Measurements from ENCODE around the gene KCNMA1. TPM values are rescaled to one million over a fixed set of nuclear protein-coding genes. Genes with fewer than 3 reads are reported as not detected.

The KCNMA1 gene
- total RNA-seq, 1 experiment from 2014 or later = not detected

DNA sequence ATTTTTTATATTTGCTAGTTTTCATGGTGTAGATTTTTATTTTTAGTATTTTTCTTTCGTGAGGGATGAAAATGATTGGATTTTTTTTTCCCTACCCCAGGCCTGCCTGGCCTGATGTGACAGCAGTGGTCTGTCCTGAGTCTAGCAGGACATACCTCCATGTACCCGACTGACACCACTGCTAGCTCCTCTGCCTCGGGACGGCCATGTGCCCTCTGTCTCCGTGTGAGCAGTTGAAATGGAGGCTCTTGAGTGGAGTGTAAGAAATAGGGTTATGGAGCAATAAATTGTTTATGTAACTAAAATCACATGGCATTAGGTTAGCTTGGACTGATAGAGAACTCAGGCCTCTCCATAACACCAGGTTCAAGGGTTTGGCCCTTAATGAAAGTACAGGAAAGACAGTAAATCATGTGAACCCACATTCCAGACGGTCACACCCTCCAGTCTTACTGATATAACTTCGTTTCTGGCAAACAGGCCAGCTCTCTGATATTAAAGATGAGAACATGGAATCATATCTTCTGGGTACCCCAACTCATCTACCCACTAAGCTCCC lies 734.1 kb downstream of the KCNMA1 start:
- in situ Hi-C loops (cut with HindIII; ENCODE audit: low pct_unique_long_range_greater_than_20kb, low sequenced_read_pairs) = no loop called here

DNA sequence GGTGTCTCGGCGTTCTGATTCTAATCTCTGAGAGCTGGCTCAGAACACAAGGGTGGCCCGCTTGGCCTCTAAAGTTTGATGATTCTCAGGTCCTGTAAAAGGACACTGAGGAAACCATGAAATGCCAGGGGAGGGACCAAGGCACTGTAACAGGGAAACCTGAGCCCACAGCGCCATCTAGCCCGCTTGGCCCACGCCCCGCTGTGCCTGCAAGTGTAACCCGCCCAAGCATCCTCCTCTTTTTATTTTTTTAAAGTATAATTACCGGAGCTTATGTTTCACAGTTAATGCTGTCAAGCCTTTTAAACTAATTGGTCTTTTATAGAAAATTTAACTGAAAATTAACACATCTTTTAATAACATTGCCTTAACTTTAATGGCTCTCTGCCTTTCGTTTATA lies 734.7 kb downstream of the KCNMA1 start:
- peak; percentile 51 for DNase-seq (ENCODE audit: low read depth, low spot score)
- in situ Hi-C loops (cut with HindIII; ENCODE audit: low pct_unique_long_range_greater_than_20kb, low sequenced_read_pairs) = no loop called here

More for the DNA sequence above, 734.1 kb downstream of the KCNMA1 start:
- DNase-seq (ENCODE audit: low read depth, low spot score) = no peak

DNA sequence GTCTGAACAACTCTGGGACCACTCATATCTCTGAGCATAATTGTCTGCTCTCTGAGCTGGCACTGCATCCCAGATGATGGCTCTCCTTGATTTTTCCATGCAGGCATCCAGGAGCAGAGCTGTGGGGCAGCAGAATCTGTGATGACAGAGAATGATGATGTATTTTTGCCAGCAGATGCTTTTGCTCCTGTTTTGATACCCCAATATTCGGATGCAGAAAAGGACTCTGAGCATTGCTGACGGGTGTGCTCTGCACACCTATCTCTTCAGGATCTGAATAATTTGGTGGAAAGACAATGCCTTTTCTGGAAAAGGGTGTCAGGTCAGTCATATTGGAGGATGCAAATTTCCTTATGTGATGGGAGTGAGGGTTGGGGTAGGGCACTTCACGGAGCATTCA lies 735.9 kb downstream of the KCNMA1 start:
- DNase-seq (ENCODE audit: low read depth, low spot score) = no peak
- in situ Hi-C loops (cut with HindIII; ENCODE audit: low pct_unique_long_range_greater_than_20kb, low sequenced_read_pairs) = no loop called here

DNA sequence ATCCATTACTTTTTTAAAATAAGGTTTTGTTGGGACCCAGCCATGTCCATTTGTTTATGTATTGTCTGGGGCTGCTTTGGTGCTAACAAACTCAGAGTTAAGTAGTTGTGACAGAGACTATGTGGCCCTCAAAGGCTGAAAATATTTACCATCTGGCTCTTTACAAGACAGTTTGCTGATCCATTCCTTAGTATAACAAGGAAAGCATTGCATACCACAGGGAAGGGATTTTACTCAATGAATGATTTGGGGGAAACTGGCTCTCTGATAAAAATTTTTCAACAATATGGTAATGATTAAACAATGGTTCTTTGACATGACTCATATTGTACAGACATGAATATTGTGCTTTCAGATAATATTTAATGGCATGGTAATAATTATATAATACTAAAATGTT lies 738.1 kb downstream of the KCNMA1 start:
- in situ Hi-C loops (cut with HindIII; ENCODE audit: low pct_unique_long_range_greater_than_20kb, low sequenced_read_pairs) = no loop called here
- DNase-seq (ENCODE audit: low read depth, low spot score) = no peak

DNA sequence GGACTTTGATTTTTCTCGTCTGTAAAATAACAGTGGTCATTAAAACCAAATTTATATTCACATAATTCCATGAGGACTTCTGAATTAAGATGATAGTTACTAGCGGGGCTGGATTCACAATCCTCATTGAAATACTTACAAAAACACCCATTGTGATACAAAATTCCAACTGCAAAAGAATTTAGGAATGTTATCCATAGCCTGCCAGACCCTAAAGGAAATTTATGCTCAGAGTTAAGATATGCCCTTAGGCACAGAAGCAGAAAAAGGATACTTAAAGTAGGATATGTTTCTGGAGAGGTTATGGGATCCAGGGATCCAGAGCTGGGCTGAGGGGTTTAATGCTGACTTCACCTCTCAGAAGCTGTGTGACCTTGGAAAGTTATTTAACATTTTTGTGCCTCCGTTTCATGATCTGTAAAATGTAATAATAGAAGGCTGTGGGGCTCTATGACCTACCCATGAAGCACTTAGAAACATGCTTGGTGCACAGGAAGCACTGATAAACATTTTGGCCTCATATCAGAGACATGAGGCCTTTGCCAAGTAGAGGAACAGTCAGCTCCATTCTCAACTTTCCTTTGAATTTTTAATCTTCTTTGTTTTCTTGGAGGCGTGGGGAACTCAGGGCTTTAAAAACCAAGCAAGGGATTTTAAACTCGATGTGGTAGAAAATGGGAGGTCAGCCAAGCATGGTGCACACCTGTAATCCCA lies 744.7 kb downstream of the KCNMA1 start:
- in situ Hi-C loops (cut with HindIII; ENCODE audit: low pct_unique_long_range_greater_than_20kb, low sequenced_read_pairs) = no loop called here
- no peak for DNase-seq (ENCODE audit: low read depth, low spot score)

DNA sequence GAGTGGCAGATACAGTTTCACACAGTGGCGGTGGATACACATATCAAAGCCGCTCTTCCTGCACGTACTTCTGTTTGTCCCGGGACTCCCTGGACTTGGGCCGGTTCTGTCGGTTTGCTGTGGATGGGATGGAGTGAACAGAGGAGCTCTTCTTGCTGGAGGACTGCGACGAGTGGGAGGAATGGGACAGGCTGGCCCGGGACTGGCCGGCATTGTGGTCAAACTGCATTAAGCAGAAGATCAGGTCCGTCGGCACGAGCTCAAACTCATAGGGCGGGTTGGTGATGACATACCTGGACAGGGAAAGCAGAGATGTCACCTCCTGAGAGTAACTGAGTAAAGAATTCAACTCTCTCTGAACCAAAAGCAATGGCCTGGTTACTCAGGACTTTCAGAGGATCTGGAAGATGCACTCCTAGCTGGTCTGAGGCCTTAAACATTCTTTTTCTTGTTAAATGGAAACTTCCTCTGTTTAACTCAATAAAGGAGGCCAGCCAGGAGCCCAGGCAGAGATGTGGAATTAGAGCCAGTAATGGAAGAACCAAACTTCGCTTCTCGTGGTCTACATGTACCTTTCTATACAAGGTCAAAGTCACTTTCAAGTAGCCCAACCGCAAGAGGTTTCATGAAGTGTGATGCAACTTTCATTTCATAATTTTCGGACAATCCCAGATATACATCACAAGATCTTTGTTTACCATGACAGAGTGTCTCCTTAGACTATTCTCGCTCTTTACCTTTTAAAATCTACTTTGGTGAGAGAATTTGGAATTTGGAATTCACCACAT lies 750.2 kb downstream of the KCNMA1 start:
- DNase-seq (ENCODE audit: low read depth, low spot score) = no peak
- in situ Hi-C loops (cut with HindIII; ENCODE audit: low pct_unique_long_range_greater_than_20kb, low sequenced_read_pairs) = no loop called here

DNA sequence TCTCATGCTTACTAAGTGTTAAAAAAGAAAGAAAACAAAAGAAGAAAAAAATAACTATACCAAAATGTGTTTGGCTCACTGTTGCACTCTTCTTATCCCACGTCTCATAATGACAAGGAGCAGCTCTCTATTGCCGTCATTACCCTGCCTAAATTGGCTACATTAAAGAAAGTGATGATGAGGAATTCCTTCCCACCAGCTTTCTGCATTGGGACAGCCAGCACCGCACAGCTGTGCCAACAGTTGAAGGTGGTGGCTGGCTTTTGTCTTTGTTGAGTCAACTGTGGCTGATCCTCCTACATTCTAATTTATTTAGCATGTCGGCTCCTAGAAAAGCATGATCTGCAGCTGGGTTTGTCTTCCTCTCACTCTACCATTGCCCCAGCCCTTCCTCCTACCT lies 751.8 kb downstream of the KCNMA1 start:
- DNase-seq (ENCODE audit: low read depth, low spot score) = no peak
- in situ Hi-C loops (cut with HindIII; ENCODE audit: low pct_unique_long_range_greater_than_20kb, low sequenced_read_pairs) = no loop called here

DNA sequence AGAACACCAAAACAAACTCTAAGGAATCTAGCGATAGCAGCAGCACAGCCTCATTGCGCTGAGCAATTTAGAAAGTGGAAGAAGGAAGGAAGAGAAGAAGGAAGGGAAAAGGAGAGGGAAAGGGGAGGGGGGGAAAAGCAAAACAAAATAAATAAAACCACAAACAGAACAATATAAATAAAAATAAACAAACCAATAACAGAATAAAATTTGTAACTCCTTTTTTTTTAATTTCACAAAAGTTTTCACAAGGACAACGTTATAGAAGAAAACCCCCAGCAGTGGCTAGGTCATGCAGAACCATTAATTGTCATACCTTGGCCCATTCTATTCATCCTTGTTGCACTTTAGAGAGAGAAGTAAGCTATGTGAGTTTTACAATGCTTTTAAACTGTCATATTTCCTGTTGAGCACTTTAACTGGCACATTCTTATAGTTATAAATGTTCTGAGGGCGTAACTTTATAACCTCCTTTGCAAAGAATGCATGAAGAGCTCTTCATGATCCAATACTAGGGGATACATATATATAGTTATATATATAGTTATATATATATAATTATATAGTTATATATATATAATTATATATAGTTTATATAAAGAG lies 752.8 kb downstream of the KCNMA1 start:
- in situ Hi-C loops (cut with HindIII; ENCODE audit: low pct_unique_long_range_greater_than_20kb, low sequenced_read_pairs) = no loop called here
- no peak for DNase-seq (ENCODE audit: low read depth, low spot score)

DNA sequence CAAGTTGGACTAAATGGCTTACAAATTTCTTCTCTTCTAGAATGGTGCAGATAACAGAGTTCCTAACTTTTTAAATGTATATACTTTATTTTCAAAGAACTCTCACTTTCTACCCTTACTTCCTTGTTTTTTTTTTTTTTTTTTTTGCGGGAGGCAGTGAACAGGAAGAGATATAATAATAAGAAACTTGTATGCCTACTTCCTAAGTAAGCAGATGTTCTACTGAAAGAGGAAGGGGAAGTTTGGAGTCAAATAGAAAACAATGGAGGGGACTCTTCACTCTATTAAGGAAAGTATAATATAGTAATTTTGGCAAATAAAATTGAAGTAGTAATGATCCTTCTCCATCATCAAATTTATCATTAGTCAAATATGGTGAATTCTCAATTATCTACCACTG lies 754.0 kb downstream of the KCNMA1 start:
- in situ Hi-C loops (cut with HindIII; ENCODE audit: low pct_unique_long_range_greater_than_20kb, low sequenced_read_pairs) = no loop called here
- DNase-seq (ENCODE audit: low read depth, low spot score) = no peak

DNA sequence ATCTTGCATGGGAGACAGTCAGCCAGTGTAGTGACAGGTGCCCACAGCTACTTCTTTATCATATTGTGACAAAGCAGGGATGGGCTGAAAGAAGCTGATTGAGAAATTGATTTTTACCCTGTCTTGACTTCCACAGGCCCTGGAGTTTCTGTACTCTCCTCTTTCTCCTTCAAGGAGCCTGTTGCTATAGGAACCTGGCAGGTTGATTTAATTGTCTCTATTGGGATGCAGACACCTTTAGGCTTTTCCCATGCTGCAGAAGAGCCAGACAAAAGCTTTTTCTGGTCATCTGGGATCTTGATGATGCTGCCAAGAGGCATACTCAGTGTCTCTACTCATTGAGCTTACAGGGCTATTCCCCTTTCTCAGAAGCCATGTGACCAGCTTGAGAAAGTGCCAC lies 754.8 kb downstream of the KCNMA1 start:
- no peak for DNase-seq (ENCODE audit: low read depth, low spot score)
- in situ Hi-C loops (cut with HindIII; ENCODE audit: low pct_unique_long_range_greater_than_20kb, low sequenced_read_pairs) = no loop called here

DNA sequence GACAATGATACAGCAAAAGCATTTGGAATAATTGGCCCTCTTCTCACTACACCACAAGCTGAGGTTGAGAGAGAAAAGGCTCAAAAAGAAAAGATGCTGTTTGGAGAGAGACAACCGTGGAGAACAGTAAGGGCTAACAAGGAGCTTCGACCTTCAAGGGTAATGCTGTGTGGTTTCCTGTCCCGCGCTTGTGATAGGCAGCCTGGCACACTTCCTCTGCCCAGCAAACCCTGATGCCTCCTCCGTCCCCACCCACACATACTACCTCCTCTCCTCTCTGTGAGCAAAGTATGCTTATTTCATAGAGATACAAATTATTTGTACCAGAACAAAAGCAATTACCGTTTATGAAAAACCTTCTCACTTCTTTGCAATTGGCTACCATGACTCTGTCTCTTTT lies 755.4 kb downstream of the KCNMA1 start:
- no peak for DNase-seq (ENCODE audit: low read depth, low spot score)
- in situ Hi-C loops (cut with HindIII; ENCODE audit: low pct_unique_long_range_greater_than_20kb, low sequenced_read_pairs) = no loop called here

DNA sequence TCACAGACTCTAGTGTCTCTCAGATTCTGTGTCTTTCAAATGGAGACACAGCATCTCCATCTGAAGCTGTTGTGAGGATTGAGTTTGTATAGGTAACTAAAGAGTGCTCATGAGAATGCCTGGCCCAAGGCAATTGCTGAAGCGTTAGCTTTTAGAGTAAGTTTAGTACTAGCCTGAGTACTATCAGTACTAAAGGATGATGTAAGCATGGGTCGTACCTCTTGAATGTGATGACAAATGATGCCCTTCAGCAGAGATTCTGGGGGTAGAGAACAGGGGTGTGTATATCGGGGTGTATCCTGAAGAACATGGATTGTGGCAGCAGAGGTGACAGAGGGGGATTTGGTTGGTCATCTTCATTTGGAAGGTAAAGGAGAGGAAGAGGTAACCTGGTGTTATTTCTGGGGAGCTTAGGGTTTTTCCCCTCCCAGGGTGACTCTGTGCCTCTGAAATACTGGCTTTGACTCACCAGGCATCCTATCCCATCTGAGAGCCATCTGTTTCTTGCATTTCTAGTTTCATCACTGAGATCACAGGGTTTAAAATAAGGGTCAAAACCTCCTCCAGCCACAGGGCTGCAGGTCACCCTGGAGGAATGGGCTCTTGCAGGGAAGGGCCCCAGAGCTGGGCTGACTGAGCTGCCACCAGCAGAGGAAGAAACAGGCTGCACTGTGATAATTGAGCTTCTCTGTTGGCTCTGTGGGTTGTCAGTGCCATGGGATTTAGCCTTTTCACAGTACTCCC lies 756.0 kb downstream of the KCNMA1 start:
- in situ Hi-C loops (cut with HindIII; ENCODE audit: low pct_unique_long_range_greater_than_20kb, low sequenced_read_pairs) = no loop called here
- DNase-seq (ENCODE audit: low read depth, low spot score) = no peak

DNA sequence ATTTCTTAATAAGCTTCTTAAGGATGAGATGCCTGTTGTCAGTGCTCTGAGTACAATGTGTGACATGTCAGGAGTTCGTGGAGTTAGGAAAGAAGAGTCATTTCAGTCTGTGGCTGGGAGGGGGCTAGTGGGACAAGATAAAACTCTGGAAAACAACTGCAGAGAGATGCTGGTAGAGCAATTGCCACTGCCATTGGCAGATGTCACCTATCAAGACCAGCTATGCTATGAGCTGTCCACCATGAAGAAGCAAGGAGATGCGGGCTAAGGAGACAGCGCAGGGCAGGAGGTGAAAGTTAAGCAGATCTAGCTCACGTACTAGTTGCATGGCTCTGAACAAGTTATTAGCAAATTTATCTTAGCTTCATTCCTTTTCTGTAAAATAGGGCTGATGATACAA lies 756.7 kb downstream of the KCNMA1 start:
- in situ Hi-C loops (cut with HindIII; ENCODE audit: low pct_unique_long_range_greater_than_20kb, low sequenced_read_pairs) = no loop called here
- DNase-seq (ENCODE audit: low read depth, low spot score) = no peak

DNA sequence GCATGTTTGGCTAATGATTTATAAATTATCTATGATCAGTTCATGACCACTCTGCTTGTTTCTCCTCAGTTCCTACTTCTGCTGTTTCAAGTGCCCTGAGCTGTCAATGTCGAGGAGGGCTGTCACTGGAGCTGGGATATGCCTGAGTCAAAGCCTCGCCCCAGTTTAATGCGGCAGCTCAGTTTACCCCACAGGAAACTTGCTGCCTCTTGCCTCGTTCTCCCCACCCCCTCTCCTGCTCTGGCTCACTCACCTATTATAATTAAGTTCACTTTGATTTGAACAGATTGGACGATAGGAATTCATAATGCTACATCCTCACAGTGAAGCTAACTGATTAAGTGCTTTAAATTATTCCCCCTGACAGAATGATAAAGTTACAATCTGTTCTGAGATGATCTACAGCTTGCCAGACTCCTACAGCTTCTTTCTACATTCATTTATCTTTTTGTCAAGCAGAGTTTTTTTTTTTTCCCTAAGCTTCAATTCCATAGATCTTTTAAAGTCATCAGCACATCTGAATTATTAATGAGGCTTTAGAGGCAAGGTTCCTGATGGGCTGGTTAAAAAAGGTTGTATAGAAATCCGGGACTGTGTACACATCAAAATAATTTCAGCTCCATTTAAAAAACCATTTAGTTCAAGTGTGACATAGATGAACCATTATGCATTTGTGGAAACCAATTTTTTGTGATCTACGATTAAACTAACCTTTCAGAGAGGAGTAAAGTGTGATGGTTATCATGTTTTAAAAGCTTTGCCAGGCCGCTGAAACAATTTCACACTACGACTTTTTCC lies 758.3 kb downstream of the KCNMA1 start:
- in situ Hi-C loops (cut with HindIII; ENCODE audit: low pct_unique_long_range_greater_than_20kb, low sequenced_read_pairs) = no loop called here
- no peak for DNase-seq (ENCODE audit: low read depth, low spot score)

DNA sequence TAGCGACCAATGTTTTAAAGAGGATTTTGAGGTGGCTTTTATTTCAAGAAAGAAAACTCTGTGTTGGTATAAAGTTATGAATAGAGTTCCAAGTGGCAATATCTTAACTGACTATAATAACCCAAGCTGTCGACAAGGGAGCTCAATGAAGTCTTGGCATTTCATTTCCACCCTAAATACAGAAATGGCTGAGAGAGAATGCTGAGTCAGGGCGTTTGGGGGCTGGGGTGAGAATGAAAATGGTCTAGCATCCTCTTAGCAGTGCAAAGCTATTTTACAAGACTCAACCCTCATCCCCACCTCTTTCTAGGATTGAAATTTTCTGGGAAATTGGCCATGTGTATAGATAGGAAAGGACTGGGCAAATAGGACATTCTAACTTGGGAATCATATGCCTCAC lies 759.1 kb downstream of the KCNMA1 start:
- DNase-seq (ENCODE audit: low read depth, low spot score) = no peak

DNA sequence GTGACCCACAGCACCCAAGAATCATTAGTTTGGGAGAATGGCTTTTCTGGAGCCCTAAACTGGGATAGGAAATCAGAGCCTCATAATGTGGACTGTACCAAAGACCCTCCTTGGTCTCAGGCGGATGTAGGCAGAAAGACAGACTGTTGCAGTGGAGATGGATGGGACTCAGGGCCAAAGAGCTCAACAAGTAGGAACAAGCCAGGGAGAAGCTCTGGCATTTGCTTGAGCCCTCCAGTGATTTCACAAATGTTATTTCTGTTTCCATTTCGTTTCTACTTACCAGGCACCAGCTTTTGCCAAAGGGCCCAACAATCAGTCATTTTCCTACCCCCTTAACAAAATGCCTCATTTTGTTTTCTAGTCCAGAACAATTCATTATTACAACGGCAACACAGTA lies 762.7 kb downstream of the KCNMA1 start:
- in situ Hi-C loops (cut with HindIII; ENCODE audit: low pct_unique_long_range_greater_than_20kb, low sequenced_read_pairs) = no loop called here

More for the DNA sequence above, 759.1 kb downstream of the KCNMA1 start:
- in situ Hi-C loops (cut with HindIII; ENCODE audit: low pct_unique_long_range_greater_than_20kb, low sequenced_read_pairs) = no loop called here

DNA sequence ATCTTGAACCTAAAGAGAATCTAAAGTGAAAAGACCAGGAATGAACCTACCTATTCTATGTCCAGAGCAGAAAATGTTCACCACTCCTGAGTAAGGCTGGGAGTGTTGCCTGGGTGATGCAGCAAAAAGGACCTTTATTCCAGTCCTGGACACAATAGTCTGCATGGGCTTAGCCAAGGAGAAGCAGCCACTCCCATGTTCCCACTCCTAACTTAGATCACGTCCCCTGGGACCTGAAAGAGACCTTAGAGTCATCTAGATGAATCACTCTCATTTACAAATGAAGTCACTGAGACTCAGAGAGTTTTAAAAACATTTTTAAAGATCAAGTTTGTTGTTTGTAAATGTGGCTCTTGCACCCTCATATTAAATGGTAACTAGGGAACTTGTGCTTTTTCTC lies 763.4 kb downstream of the KCNMA1 start:
- DNase-seq (ENCODE audit: low read depth, low spot score) = no peak
- in situ Hi-C loops (cut with HindIII; ENCODE audit: low pct_unique_long_range_greater_than_20kb, low sequenced_read_pairs) = no loop called here

More for the DNA sequence above, 762.7 kb downstream of the KCNMA1 start:
- no peak for DNase-seq (ENCODE audit: low read depth, low spot score)
